GM19397 (cell line): Measurements from ENCODE around the gene FSCN2.

Experiments
- ATAC-seq: cut with Tn5 transposase; IDR thresholded peaks from one replicate; pipeline ENCODE4 v1.9.1; 2021; ENCODE audit warnings: mild to moderate bottlenecking, moderate library complexity; ENCODE audit not compliant: unreplicated experiment

The FSCN2 gene, protein sequence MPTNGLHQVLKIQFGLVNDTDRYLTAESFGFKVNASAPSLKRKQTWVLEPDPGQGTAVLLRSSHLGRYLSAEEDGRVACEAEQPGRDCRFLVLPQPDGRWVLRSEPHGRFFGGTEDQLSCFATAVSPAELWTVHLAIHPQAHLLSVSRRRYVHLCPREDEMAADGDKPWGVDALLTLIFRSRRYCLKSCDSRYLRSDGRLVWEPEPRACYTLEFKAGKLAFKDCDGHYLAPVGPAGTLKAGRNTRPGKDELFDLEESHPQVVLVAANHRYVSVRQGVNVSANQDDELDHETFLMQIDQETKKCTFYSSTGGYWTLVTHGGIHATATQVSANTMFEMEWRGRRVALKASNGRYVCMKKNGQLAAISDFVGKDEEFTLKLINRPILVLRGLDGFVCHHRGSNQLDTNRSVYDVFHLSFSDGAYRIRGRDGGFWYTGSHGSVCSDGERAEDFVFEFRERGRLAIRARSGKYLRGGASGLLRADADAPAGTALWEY

DNA sequence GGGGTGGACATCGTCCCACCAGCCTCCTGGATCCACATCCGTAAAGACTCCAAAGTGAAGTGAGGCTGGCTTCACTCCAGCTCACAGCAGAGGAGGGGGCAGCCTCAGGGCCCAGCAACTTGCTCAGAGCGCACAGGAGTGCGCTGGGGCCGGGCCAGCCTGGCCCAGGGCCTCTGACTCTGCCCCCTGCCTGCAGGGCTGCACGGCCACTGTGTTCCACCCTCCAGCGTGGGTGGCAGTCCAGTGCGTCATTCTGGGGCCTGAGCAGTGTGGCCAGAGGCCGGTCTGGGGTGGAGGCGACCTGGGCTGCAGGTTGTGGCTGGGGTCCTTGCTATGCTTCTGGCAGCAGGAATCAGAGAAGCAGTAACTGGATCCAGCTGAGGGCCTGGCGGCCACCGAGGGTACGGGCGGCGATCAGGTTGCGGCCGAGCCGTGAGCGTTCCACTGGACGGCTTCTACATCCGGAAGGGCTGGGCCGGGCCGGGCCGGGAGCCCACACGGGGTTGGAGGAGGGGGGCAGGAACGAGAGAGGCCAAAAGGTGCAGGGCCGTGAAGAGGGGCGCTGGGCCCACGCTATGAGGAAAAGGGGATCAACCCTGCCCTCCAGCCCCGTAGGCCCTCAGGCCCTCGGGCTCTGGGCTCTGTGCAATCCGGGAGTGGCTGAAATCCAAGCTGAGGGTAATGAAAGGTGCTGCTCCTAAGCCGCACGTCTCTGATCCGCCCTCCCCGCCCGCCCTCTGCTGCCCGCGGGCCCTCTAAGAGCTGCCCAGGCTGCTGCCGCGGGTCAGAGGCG, at the start of gene FSCN2:
FSCN2 (plus strand) TSS at position 787 of the 793 bp plus-strand sequence. CDS start 155 bp downstream, outside the sequence.
- ATAC-seq: no peak

DNA sequence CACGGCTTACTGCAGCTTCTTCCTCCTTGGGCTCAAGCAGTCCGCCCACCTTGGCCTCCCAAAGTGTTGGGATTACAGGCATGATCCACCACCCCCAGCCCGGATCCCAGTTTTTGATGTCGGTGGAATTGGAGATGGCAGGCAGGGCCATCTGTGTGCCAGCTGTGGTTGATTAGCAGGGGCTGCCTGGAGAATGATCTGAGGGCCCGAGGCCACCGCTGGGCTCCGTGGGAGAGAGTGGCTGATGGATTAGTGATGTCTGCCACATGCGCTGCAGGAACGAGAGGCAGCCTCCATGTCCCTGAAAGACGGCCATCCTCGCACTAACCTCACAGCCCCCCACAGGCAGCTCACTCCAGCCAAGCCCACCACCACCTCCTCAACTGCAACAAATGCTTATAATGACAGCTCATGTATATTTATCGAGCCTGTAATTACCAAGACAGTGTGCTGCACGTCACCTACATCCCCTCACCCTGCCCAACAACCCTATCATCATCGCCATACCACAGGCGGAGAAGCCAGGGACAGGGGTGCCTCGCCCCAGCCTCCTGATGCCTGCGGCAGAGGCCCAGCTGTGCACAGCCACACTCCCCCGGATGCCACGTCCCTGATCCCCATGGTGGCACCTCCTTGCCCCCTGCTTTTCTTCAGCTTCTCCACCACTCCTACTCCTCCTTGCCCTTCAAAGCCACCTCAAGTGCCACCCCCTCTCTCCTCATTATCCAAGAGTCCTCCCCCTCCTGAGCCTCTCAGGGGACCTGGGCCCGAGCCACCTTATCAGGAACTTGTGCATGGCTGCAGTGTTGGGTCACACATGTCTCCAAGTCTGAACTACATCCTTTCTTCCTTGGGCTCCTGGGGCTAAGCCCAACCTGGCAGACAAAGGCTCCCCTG, 48.8 kb upstream of the FSCN2 start:
- no peak for ATAC-seq

DNA sequence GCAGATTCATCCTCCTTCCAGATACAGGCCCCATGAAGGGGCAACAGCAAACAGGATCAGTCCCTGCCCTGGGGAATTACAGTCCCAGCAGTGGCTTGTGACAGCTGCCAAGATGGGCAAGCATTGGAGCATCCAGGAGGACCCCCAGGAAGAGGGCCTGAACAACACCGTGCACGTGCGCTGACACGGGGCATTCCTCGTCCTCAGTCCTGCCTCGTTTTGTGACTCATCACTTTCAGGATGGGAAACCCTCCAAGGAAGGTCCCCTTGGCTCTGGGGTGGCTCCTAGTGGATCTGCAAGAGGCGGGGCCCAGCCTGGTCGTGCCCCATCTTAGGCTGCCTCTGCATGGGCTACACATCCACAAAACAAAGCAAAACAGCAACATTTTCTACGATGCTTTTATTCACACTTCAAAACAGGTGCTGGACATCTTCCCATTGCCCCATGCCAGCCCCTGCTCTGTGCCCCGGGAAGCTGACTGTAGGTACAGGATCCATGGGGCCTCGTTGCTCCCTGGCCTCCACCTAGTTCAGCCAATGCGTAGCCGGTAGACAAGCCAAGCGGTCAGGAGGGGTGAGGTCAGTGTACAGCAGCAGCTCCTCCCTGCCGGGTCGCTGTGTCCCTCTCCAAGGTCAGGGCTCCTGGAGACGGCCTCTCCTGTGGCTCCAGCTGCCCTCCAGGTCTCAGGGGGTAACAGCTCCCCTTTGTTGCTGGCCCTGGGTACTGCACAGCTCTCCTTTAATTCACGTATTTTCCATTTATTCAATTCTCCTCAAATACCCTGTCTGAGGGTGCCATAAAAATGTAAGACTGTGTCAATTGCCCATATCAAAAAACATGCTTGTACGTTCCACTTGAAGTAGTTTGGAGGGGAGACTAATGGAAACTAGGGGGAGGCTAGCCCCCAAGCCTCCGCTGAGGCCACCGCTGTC, 47.8 kb upstream of the FSCN2 start:
- ATAC-seq: no peak

DNA sequence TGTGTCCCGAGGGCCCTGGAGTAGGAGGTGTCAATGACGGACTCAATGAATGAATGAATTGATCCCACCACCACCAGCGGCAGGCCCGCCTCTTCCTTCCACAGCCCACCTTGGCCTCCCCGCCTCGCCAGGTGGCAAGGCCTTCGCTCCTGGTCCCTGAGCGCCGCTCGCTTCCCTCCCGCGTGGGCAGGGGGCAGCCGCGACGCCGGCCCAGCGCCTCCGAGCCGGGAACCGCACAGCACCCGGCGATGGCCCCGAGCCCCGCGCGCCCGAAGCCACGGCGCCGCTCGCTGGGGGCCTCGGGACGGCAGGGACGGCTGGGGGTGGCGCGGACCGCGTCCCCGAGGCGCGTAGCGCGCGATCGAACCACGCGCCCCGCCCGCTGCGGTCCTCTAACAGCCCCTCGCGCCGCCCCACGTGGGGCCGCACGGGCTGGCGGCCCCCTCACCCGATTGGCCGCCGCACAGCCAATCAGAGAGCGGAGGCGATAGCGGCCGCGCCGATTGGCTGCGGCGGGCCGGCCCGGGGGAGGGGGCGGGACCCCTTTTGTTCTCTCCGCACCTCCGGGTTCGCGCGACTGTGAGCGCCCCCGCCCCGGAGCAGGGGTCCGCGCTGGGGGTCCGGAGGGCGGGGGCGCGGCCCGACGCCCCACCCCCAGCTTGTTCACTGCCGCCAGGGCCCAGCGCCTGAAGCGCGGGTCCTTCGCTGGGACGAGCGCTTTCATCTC, 46.9 kb upstream of the FSCN2 start:
- ATAC-seq: no peak

DNA sequence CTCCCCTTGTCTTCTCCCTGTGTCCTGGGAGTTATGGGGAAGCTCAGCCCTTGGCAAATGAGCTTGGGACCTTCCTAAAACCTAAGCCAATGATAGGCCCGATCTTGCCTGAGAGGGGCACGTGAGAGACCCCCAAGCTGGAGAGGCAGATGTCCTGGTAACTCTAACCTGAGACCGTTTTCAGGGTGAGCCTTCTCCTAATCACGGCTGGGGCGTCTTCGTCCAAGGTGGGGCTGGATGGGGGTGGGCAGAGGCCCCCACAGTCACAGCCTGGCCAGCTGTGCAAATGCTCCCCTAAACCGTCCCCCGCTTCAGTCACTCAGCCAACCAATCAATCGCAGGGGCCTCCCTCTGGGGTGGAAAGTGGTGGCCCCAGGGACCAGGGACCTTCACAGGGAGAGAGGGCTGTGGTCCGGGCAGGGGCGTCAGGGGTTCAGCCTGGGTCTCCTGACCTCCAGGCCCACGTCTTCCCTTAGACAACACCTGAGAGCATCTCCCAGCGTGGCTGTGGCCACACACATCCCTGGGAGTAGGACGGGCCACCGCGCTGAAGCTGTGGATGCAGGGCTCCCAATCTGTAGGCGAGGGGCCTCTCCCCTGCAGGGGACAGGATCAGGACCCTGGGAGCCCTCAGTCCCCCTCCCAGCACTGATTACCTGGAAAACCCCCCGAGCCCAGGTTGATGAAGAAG, 46.2 kb upstream of the FSCN2 start:
- no peak for ATAC-seq

DNA sequence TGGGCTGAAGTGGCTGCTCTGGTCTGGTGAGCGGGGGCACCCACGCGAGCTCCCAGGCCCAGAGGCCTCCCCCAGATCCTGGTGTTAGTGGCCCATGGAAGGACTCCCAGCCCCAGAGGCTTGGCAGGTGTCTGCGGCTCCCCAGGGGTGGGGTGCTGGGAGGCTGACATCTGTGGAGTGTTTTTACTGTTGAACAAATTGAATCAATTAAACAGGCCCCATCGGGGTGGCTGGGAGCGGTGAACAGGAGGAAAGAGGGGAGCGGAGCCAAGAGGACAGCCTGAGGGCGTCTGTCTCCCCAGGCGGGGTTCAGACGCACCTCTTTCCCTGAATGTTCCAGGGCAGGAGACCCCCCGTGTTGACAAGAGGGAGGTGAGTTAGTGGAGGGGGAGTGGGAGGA, 45.5 kb upstream of the FSCN2 start:
- ATAC-seq: no peak

DNA sequence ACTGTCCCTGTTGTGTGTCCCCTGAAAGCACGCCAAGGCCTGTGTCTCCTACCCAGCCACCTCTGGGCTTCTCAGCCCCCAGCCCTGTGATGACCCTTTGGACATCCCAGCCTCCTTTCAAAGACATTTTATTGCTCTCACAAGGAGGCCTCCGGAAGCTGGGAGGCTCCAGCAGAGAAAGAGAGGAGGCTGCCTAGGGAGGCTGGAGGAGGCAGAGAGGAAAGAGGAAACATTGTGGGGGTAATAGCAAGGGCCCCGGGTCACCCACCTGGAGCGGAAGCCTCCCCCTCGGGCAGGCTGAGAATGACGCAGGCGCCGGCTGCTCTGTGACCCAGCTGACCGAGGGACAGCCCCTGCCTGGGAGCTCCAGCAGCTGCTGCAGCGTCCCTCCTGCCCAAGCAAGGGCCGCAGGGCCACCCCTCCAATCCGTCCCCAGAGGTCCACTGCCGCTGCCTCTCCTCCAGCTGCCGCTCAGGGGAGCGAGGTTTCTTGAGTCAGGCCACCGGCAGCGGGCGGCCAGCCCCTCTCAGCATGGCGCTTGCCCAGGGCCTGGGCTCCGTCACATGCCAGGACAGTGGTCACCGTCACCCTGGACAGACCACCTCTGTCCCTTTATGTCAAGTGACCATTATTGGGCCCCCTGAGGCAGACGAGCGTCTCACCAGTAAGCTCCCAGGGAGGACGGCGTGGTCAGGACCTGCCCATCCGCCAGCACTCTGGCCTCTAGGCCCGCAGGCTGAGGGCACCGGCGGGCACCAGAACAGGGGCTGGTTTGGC, 44.9 kb upstream of the FSCN2 start:
- ATAC-seq: no peak

DNA sequence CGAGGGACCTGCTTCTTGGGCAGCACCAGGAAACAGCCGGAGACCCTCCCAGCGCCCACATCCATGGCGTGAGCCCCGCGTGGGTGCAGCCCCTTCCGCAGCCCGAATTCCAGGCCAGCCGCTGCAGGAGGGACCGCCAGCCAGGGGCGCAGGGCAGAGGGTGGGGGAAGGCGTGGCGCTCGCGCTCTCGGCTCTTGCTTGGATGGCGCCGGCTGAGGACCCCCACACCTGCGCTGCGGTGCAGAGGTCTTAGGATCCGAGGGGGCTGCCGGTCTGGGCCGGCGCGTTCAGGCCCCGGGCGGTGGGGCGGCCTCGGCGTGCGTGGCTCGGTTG, 44.3 kb upstream of the FSCN2 start:
- peak; percentile 3 for ATAC-seq

DNA sequence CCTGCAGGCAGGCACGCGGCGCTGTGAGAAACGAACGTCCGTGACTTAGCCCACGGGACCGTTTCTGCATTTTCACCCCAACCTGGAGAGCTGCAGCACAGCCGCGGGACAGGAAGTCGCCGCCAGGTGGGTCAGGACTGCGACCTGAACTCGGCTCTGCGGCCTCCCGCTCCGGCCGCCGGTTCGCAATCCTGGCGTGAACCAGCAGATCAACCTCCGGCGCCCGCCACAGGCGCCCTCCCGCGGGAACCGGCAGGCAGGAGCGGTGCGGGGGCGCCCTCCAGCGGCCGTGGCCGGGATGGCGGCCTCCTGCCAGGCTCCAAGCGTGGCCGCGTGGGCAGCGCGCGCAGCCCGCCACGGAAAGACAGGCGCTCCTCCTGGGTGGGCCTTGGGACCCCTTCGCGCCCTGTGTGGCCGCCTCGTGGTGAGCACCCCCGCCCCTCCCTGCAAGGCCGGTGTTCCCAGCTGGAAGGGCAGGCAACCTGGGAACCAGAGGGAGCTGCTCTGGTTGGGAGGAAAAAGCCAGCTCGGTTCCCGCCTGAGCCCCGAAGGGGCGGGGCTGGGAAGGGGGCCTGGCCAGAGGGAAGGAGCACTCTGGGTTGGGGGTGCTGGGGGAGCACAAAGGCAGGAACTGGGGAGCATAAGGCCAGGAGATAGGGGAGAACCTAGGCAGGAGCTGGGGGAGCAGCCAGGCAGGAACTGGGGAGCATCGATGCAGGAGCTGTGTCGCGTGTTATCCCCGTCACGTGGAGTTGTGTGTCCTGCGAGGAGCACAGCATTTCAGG, 43.8 kb upstream of the FSCN2 start:
- ATAC-seq: peak; percentile 48

DNA sequence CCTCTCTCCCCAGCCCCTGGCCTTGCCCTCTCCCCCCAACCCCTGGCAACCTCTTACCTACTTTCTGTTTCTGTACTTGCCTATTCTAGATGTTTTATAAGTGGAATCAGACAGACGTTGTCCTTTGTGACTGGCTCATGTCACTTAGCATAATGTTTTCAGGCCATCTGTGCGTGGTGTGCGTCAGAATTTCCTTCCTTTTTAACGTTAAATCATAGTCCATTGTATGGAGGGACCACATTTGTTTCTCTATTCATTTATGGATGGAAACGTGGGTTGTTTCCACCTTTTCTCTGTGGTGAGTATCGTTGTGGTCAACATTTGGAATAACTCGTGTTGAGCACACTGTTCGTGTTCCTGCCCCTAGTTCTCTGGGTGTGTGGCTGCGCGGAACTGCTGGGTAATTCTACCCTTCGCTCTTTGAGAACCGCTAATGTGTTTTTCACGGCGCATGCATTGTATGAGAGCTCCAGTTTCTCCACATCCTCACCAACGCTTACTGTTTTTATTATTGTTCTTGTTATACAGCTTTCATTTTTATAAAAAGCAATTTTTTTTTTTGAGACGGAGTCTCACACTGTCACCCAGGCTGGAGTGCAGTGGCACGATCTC, 41.9 kb upstream of the FSCN2 start:
- no peak for ATAC-seq

DNA sequence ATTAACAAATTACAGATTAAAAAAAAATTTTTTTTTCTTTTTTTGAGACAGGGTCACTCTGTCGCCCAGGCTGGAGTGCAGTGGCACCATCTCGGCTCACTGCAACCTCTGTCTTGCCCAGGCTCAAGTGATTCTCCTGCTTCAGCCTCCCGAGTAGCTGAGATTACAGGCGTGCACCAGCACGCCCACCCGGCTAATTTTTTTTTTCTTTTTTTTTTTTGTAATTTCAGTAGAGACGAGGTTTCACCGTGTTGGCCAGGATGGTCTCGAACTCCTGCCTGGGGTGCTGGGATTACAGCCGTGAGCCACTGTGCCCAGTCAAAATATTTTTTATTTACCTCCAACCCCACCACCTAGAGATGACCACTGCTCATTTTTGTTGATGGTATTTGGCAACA, 41.1 kb upstream of the FSCN2 start:
- no peak for ATAC-seq

DNA sequence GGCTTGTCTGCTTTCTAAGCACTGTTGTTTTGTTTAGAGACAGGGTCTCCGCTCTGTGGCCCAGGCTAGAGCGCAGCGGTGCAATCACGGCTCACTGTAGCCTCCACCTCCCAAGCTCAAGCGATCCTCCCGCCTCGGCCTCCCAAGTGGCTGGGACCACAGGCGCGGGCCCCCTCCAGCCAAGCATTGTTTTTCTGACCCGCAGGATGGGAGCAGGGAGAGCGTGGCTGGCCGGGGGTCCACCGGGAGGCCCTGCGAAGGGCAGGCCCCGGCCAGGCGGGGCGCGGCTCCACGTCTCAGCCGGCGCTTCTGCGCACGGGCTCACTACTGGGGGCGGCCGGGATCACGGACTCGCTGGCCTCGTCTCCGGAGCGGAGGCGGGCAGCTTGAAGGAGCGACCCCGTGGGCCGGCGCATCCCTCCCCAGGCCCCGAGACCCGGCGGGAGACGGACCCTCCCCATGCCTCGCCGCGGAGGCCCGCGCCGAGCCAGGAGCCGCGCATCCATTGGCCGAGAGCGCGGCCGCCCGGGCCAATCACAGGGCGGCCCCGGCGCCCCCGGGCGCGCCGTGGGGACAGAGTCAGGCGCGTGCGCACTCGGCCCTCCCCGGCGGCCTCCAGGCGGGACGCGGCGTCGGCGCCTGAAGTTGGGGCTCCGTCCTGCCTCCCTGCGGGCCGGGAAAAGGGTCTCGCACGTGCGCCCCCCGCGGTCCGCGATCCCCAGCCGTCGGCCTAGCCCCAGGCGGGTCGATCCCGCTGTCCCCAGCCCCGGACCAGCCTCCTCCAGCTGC, 40.5 kb upstream of the FSCN2 start:
- ATAC-seq: peak; percentile 51

DNA sequence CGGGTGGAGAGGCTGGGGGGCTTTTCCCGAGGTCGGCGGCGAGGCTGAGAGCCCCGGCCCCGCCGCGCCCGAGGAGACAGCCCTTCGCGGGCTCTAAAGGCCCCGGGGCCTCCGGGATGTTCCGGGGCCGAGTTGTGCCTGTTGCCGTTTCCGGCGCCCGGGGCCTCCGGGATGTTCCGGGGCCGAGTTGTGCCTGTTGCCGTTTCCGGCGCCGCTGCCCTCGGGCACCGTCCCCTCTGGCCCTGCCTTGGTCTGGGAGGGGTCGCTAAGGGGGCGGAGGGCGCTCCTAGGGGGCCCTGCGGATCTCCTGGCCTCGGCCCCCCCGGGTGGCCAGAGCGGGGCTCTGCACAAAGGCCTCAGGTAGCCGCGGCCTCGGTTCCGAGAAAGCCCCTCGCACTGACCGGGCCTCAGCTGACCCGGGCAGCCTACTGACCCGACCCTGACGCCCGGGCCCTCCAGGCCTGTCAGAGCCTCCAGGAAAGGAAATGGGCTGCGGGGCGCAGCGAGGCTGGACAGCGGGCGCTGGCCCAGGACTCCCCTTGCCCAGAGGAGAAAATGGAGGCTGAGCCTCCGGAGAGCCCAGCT, 39.8 kb upstream of the FSCN2 start:
- no peak for ATAC-seq

DNA sequence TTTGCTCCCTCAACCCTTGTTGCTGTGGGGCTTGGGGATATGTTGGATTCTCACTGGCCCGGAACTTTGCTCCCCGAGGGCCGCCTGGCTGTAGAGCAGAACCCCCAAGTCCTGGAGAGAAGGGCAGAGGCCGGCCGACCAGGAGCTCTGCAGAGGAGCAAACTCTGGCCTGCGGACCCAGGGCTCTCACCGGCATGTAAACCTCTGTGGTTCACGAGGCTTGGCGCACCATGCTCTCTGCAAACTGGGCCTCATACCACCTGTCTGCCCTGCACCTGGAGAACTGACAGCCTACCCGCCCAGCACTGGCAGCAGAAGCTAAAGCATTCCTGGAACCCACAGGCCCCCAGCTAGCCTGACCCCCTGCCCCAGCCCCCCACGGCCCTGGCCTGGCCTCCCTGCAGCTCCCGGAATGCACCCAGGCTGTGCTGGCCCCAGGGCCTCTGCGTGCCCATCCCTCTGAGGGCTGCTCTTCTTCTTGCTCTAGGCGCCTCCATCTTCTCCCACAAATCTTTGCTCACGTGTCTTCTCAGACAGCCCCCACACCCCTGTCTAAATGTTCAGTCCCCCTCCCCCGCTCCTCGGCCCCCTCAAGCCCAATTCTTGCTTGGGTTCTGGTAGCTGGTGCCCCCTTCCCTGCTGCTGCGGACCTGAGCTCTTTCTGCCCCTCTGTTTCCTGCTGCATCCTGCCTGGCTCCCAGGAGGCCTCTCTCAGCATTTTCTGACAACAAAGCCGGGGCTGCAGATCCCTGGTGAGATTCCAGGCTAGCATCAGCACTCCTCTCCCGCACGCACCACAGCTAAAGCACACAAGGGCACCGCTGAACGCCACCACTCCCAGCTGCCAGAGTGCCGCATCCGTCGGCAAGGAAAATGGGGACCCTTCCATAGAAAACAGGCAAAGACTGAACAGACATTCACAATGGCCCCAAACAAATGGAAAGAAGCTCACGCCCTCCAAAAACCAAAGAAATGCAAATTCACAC, 38.9 kb upstream of the FSCN2 start:
- no peak for ATAC-seq
